ENCODE results near the gene PPP4C.

The PPP4C gene

DNA sequence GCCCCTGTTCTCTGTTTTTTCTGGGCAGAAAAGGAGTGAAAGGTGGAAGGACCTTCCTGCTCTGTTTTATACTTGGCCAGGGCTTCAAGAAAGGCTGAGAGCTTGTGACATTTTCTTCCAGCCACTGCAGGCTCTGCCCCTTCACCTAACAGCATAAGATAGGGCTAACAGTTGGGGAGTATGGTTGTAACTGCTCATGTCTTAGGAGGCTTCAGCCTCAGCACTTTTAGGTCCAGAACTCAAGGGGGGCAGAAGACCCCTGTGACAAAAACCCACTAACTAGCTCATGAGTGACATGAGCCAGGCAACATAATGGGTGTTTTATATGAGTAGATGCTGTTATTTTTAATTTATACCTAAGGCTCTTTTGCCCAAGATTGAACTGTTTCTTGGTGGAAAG lies 5.3 kb upstream of the PPP4C start:
- peak overlapping the region; percentile 17 for H3K4me3 ChIP-seq (ENCODE audit: low read depth, low read length)
- DNase-seq (ENCODE audit: low read depth), result no peak

DNA sequence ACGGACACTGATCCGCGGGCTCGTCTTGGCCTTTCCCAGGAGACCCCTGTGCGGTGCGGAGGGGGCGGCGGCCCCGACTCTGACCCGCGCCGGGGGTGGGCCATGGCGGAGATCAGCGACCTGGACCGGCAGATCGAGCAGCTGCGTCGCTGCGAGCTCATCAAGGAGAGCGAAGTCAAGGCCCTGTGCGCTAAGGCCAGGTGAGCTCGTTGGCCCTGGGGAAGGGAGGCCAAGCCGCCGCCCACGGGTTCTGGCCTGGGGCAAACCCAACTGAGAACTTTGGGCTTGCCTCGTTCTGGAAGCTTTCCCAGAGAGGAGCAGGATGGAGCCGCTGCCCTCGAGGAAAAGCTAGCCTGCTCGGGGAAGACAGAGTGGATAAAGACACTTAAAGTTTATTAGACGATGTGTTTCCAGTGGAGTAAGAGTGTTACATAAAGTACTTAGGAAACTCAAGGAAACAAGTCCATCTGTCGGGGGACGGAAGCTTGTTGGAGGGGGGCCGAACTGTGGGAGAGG lies 540 bp downstream of the PPP4C start:
- DNase-seq (ENCODE audit: low read depth), result no peak
- H3K4me3 ChIP-seq (ENCODE audit: low read depth, low read length), result peak overlapping the region; percentile 94

DNA sequence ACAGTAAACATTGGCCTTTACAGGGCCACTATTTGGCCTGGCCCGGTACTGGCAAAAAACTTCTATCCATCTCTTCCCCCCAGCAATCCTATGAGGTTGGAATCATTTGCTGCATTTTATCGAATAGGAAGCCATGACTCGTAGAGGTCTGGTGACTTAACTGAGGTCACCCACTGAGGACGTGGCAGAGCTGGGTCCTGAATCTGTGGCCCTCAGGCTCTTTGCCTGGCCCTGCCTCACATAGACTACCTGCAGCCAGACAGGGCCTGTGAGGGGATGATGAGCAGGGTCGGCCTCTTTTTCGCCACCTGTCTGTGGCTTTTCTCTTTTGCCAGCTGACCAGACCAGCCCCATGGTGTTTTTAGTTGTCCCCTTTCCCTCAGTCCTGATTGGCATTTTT lies 1.9 kb downstream of the PPP4C start:
- no peak for DNase-seq (ENCODE audit: low read depth)
- peak overlapping the region; percentile 94 for H3K4me3 ChIP-seq (ENCODE audit: low read depth, low read length)

DNA sequence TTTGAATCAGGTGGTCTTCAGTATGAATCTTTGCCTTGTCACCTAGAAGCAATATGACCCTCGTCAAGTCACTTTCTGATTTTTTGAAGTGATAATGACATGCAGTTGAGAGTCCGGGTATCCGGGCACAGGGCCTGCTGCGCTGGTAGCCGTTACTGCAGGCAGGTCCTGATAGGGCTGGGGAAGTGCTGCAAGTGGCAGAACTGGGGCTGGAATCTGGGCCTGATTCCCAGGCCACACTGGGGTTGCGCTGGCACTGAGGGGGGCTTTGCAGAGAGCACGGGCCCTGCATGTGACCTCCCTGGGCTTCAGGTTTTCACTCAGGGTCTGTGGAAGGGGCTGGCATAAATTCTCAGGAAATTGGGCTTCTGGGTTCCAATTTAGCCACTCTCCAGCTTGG lies 3.0 kb downstream of the PPP4C start:
- H3K4me3 ChIP-seq (ENCODE audit: low read depth, low read length), result no peak overlapping the region
- no peak for DNase-seq (ENCODE audit: low read depth)

DNA sequence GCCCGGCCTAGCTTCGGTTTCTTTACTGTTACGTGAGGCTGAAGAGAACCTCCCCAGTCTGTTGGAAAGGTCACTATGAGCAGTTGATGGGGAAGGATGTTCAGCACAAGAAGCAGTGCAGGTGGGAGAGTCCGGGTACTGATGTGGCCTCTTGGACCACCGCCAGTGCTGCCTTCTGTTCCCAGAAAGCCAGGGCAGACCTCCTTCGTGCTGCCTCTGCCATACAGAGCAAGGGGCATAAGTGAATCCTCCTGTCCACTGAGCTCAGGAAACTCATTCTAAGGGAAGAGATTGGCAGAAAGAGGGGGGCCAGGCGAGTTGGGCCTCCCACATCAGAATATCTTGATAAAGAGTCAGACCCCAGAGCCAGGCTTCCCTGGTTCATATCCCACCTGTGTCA lies 3.7 kb downstream of the PPP4C start:
- DNase-seq (ENCODE audit: low read depth), result no peak
- no peak overlapping the region for H3K4me3 ChIP-seq (ENCODE audit: low read depth, low read length)

DNA sequence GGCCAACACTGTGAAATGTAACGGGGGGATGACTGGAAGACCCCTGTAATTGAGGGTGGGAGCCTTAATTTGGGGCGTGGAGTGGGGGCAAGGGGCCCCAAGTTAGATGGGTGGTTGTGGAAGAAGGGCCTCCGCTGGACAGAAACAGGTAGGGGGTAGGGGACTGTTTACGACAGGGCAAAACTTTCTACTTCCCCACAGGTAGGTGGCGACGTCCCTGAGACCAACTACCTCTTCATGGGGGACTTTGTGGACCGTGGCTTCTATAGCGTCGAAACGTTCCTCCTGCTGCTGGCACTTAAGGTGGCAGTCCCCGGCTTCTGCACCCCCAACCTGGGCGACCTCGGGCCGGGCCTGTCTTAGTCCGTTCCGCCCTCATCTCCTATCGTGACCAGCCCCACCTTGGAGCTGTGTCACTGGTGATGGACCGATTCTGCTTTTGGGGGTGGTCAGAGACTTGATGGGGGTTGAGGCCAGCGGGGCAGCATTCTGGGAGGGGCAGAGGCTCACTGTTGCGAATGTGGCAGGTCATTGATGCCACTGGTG lies 6.8 kb downstream of the PPP4C start:
- DNase-seq (ENCODE audit: low read depth), result no peak
- H3K4me3 ChIP-seq (ENCODE audit: low read depth, low read length), result no peak overlapping the region

DNA sequence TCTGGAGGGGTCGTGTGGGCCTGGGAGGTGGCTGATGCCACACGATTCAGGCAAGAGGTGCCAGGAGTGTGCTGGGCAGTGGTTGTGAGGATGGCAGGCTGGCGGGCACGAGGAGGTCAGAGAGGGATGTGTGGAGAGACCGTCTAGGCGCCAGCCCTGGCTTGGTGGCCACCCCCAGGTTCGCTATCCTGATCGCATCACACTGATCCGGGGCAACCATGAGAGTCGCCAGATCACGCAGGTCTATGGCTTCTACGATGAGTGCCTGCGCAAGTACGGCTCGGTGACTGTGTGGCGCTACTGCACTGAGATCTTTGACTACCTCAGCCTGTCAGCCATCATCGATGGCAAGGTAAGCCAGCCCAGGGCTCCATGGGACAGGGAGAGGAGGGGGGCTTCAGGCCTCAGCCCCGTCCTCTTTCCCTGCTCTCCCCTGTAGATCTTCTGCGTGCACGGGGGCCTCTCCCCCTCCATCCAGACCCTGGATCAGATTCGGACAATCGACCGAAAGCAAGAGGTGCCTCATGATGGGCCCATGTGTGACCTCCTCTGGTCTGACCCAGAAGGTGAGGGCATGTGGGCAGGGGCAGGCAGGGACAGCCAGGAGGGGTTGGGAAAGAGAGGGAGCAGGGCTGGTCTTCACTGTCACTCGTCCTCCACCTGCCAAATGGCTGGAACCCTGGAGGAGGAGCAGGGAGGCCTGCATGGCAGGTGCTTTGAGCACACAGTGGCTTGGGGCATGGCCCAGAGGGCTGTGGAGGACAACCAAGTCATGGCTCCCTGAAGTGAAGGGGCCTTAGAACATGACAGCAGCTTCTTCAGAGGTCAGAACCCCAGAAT lies 7.6 kb downstream of the PPP4C start:
- no peak overlapping the region for H3K4me3 ChIP-seq (ENCODE audit: low read depth, low read length)
- DNase-seq (ENCODE audit: low read depth), result no peak

DNA sequence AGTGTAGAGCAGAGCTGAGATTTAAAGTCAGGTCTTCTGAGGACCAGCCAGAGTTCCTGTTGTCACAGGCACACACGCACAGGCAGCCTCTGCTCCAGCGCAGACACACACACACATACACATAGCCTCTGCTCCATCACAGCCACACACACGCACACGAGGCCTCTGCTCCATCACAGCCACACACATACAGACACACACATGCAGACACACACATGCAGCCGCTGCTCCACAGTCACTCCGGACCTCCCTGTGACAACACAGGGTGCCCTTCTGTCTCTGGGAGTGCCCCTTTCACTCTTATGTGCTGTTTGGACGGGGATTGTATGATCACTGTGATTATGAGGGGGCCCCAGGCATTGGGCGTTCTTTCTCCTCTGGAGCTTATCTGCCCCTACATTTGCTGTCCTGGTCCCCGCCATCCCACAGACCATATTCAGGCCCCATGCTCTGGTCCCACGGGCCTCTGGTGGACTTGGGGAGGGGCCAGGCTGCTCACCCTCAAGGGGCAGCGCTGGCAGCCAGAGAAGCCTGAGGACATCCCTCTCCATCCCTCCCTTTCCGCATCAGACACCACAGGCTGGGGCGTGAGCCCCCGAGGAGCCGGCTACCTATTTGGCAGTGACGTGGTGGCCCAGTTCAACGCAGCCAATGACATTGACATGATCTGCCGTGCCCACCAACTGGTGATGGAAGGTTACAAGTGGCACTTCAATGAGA lies 8.5 kb downstream of the PPP4C start:
- DNase-seq (ENCODE audit: low read depth), result no peak
- H3K4me3 ChIP-seq (ENCODE audit: low read depth, low read length), result no peak overlapping the region

DNA sequence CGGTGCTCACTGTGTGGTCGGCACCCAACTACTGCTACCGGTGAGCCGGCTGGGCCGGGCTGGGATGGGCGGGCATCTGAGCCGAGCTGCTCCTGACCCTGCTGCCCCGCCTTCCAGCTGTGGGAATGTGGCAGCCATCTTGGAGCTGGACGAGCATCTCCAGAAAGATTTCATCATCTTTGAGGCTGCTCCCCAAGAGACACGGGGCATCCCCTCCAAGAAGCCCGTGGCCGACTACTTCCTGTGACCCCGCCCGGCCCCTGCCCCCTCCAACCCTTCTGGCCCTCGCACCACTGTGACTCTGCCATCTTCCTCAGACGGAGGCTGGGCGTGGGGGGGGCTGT lies 9.0 kb downstream of the PPP4C start:
- no peak overlapping the region for H3K4me3 ChIP-seq (ENCODE audit: low read depth, low read length)
- no peak for DNase-seq (ENCODE audit: low read depth)

DNA sequence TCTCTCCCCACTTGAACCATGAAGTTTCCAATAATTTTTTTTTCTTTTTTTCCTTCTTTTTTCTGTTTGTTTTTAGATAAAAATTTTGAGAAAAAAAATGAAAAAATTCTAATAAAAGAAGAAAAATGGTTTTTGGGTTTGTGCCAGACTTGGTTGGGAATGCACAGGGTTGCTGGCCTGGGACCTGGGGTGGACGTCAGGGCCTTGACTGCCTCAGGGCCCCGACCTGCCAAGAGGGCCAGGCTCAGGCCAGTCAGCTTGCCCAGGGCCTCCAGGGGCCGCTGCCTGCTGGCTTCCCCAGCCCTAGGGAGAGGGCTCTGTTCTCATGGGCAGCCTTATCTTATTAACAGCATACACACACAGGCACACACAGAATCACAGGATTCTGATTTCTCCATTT lies 9.5 kb downstream of the PPP4C start:
- no peak for DNase-seq (ENCODE audit: low read depth)
- no peak overlapping the region for H3K4me3 ChIP-seq (ENCODE audit: low read depth, low read length)

DNA sequence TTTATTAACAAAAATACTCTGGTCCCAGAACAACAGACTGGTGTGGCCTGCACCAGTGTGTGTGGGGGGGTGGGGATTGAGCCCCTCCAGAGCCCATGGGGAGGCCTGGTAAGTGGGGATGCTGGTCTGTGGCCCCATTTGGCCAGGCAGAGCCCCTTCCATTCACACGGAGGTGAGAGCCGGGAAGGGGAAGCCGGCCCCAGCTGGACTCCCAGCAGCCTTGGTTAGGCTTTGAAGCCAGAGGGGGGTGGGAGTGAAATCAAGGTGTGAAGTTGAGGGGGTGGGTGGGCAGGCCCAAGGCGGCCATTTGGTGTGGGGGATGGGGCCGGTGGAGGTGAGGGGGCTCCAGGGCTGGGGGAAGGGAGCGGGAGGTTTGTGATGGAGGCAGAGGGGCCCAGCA lies 10.0 kb downstream of the PPP4C start:
- no peak for DNase-seq (ENCODE audit: low read depth)
- H3K4me3 ChIP-seq (ENCODE audit: low read depth, low read length), result no peak overlapping the region

DNA sequence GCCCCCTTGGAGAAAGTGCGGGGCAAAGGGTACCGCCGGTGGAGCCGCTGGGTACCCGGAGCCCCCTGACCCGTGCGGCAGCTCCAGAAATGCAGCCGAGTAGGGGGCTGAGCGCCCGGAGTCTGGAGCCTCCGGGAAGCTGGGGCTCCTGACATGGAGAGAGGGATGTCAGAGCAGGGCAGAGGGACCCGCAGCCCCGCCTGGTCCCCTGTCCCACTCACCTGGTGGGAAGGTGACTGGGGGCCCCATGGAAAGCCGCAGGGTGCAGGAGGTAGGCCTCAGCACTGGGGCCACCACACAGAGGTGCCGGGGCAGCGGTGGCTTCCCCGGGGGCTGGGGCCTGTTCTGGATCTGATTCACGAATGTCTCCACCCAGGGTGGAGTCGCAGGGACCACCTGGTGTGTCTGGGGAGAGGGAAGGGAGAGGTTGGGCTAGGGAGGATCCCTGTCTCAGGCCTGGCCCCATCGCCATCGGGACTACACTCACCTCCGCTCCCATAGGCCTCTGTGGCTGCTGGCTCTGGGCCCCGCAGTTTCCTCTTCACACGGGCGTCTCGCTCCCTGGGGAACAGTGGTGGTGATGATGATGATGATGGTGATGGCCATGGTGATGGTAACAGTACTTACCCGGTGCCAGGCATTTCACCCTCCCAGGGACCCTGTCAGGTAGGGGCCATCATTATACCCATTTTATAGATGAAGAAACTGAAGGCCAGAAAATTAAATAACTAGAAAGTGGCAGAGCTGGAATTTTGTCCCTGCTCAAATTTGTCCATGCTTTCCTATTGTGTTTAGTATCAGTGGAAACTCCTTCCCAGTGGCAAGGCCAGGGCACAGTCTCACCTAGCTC lies 10.7 kb downstream of the PPP4C start:
- no peak overlapping the region for H3K4me3 ChIP-seq (ENCODE audit: low read depth, low read length)
- no peak for DNase-seq (ENCODE audit: low read depth)

DNA sequence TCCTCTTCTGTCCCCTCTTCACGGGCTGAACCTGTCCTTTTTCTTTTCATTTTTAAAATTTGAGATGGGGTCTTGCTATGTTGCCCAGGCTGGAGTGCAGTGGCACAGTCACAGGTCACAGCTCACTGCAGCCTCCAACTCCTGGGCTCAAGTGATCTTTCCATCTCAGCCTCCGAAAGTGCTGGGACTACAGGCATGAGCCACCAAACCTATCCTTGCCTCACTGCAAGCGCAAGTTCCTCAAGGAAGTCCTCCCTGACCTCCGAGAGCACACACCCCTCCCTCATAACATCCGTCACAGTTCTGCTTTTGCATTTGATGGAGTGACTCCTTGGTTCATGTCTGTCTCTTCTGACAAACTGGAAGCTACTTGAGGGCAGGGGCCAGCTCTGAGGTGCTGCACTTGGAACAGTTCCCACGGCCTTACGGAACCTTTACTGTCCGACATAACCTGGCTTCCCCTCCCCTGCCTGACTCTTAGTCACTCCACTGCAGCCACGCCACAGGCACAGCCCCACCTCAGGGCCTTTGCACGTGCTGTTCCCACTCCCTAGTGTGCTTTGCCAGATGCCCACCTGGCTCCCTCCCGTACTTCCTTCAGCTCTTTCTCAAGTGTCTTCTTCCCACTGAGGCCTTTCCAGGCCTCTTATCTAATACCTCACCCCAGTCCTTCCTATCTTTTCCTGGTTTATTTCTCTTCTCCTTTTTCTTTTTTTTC lies 11.5 kb downstream of the PPP4C start:
- DNase-seq (ENCODE audit: low read depth), result no peak
- no peak overlapping the region for H3K4me3 ChIP-seq (ENCODE audit: low read depth, low read length)

DNA sequence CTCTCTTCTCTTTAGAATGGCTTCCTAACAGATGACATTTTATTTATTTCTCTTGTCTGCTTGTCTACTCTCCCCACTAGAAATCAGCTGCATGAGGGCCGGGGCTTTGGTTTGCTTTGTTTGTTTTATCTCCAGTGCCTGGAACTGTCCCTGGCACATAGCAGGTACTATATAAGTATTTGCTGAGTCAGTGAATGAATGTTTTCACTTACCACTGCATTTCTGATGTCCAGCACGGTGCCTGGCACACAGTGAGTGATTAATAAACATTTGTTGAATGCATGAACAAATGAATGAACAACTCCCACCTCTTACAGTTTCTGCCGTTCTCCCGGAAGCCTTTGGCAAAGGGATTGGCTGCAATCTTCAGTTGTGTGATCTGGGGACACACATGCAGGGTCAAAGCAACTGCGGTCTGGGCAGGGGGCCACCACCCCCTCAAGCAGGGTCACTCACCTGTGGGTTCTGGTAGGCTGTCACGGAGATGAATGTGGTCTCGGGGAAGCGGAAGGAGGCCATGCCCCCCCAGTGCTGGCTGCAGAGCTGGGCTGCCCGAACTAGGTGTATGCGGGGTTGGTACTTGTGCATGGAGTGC lies 12.5 kb downstream of the PPP4C start:
- no peak for DNase-seq (ENCODE audit: low read depth)
- no peak overlapping the region for H3K4me3 ChIP-seq (ENCODE audit: low read depth, low read length)

DNA sequence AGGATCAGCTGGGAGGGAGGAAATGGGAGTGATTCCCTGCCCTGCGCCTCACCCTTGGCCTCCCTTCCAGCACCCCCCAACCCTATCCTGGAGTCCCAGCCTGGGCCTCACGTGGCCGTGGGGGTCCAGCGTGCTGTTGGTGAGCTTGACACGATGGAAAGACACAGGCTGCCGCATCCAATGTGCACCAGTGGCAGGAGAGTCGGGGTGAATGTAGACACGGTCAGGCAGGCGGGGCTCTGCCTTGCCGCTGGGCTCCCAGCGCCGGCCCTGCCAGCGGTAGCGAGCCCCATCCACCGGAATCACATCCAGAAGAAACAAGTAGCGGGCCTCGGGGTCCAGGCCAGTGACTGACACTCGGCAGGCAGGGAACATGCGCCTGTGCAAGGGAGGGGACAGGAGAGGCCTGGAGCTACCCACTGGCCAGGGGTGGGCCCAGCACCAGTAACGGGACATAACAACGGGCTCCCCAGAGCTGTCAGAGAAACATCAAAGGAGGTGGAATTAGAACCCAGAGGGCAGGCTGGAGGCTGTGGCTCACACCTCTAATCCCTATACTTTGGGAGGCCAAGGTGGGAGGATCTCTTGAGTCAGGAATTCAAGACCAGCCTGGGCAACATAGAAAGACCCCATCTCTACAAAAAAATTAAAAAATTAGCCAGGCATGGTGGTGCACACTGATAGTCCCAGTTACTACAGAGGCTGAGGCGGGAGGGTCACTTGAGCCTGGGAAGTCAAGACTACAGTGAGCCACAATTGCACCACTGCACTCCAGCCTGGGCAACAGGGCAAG lies 13.2 kb downstream of the PPP4C start:
- no peak overlapping the region for H3K4me3 ChIP-seq (ENCODE audit: low read depth, low read length)
- no peak for DNase-seq (ENCODE audit: low read depth)

DNA sequence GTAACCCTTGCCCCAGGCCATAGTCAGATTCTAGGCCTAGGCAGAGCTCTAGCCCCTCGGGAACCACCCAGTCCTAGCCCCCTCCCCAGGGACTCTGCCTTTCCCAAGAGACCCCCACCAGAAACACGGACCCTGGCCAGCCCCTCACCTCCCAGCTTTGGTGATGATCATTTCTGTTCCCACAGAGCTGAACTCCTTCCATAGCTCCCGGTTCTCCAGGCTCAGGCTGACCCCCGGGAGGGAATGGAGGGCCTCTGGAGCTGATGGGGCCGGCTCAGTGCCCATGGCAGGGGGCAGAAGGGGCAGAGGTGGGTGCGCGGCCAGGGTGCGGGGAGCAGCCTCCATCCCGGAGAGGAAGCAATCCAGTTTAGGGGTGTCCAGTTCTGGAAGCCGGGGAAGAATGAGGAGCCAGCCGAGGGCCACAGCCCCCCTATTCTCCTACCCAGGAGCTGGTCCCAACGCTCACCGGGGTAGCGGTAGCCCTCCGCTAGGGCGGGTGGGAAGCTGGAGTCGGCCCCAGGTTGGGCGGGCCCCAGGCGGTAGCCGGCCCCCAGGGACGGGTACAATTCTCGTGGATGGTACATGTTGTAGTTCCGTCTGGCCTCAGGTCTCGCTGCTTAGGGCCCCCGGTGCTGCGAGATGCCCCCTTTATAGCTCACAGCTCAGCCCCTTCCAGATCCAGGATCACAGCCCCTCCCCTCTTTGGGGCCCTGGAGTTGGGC lies 15.0 kb downstream of the PPP4C start:
- no peak overlapping the region for H3K4me3 ChIP-seq (ENCODE audit: low read depth, low read length)
- no peak for DNase-seq (ENCODE audit: low read depth)

All from skeletal muscle cell (primary cell).